DOHH2 (cell line): Measurements from ENCODE around the gene CLEC10A.
A peak's percentile ranks its signal among the peaks of the same experiment; 100 is the strongest.
"Not testable (repeated sequence)": the region's sequence is repeated elsewhere in the genome, so short reads cannot be mapped to it uniquely, and the experiment has no call there.

Experiments used
- H3F3A ChIP-seq: fragments of 200-600 bp; sonication (generic), shearing (Covaris generic); 2 replicates; pipeline ENCODE4 v1.6.0; 2016; ENCODE audit warnings: antibody characterized with exemption, mild to moderate bottlenecking; ENCODE audit not compliant: control insufficient read depth, insufficient read depth
- H3K27ac ChIP-seq: fragments of 200-600 bp; sonication (generic); 2 replicates; pipeline ENCODE4 v1.5.1; 2014; ENCODE audit warnings: low read depth, mild to moderate bottlenecking, low read length, moderate library complexity
- H3K27me3 ChIP-seq: fragments of 200-600 bp; sonication (generic); 2 replicates; pipeline ENCODE4 v1.6.1; 2014; ENCODE audit warnings: mild to moderate bottlenecking, low read length, mixed read lengths; ENCODE audit not compliant: control insufficient read depth
- H3K36me3 ChIP-seq: fragments of 200-600 bp; sonication (generic); 2 replicates; pipeline ENCODE4 v1.6.1; 2014; ENCODE audit warnings: mild to moderate bottlenecking, low read length, moderate library complexity, mixed read lengths; ENCODE audit not compliant: control insufficient read depth
- H3K4me1 ChIP-seq: fragments of 200-600 bp; sonication (generic); 2 replicates; pipeline ENCODE4 v1.6.1; 2014; ENCODE audit warnings: mild to moderate bottlenecking, low read length, mixed read lengths; ENCODE audit not compliant: control insufficient read depth
- H3K4me2 ChIP-seq: fragments of 200-600 bp; sonication (generic); 2 replicates; pipeline ENCODE4 v1.6.0; 2014; ENCODE audit warnings: mild to moderate bottlenecking, low read length, moderate library complexity
- H3K4me3 ChIP-seq: fragments of 200-600 bp; sonication (generic); 2 replicates; pipeline ENCODE4 v1.5.1; 2014; ENCODE audit warnings: mild to moderate bottlenecking, low read length, mixed read lengths
- H3K79me2 ChIP-seq: fragments of 200-600 bp; sonication (generic); 2 replicates; pipeline ENCODE4 v1.6.1; 2014; ENCODE audit warnings: mild to moderate bottlenecking, low read length, mixed read lengths; ENCODE audit not compliant: control insufficient read depth
- H3K9me2 ChIP-seq: fragments of 200-600 bp; sonication (generic); replicated peaks from 2 replicates; pipeline ENCODE4 v1.6.1; 2014; ENCODE audit warnings: mild to moderate bottlenecking, low read length, mixed read lengths; ENCODE audit not compliant: control insufficient read depth
- H3K9me3 ChIP-seq: fragments of 200-600 bp; sonication (generic); 2 replicates; pipeline ENCODE4 v1.6.1; 2014; ENCODE audit warnings: antibody characterized with exemption, low read length, mixed read lengths; ENCODE audit not compliant: control insufficient read depth, insufficient read depth
- H4K20me1 ChIP-seq: fragments of 200-600 bp; sonication (generic); 2 replicates; pipeline ENCODE4 v1.6.0; 2014; ENCODE audit warnings: low read depth, mild to moderate bottlenecking, antibody characterized with exemption, low read length, moderate library complexity; ENCODE audit not compliant: control insufficient read depth, insufficient read depth
- CTCF ChIP-seq: fragments of 200-600 bp; sonication (generic); IDR thresholded peaks from one replicate; pipeline ENCODE4 v1.5.1; 2014; ENCODE audit warnings: antibody characterized with exemption, mild to moderate bottlenecking, low read depth, low read length; ENCODE audit not compliant: poor library complexity, severe bottlenecking
- EZH2phosphoT487 ChIP-seq: fragments of 200-600 bp; sonication (generic); IDR thresholded peaks from 2 replicates; pipeline ENCODE4 v1.6.1; 2017; ENCODE audit warnings: borderline replicate concordance, mild to moderate bottlenecking, antibody characterized with exemption, low read length, moderate library complexity, mixed read lengths

CLEC10A gene

DNA sequence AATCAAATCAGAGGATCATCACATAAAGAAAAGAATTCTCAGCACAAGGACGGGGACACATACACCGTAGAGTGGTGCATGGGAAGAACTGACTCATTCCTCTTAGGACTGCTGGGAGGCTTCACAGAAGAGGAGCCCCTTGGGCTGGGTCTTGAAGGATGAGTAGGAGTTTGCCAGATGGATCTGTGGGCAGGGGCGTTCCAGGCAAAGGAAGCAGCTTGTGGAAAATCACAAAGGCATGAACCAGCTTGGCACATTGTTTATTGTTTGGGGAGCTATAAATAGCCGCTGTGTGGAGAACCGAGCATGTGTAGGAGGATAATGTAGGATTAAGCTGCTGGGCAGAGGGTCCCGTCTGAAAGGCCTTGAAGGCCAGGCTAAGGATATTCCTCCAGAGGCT is 31.1 kb downstream of the CLEC10A start:
- Histone ChIP-seq H3K4me2 (no peak overlapping the region), H3K9me3 (no peaks in the 10 kb centered on the region), H3K79me2 (no peaks in the 10 kb centered on the region), H4K20me1 (no peaks in the 10 kb centered on the region), H3K4me1 (peaks cover 18% of the 10 kb centered on the region), H3K9me2 (no peaks in the 10 kb centered on the region), H3K27me3 (peaks cover 16% of the 10 kb centered on the region), H3K27ac (no peak overlapping the region), H3K36me3 (no peaks in the 10 kb centered on the region), H3F3A (peaks cover 3% of the 10 kb centered on the region; the same call in 1 of the 2 replicates), H3K4me3 (no peak overlapping the region)
- TF ChIP-seq EZH2phosphoT487 (no peak), CTCF (no peak)

DNA sequence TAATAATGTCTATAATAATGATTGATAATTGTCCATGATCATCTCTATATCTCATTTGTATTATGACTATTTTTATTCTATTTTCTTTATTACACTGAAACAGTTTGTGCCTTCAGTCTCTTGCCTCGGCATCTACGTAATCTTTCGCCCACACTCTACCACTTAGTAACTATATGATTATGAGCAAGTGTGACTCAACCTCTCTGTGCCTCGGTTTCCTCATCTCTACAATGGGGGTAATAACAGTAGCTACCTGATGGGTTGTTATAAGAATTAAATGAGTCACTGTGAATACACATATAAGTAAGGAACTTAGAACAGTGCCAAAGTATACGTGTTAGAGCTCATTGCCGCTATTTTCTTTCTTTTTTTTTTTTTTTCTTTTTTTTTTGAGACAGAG is 32.5 kb downstream of the CLEC10A start:
- Histone ChIP-seq H3K79me2 (no peaks in the 10 kb centered on the region), H4K20me1 (no peaks in the 10 kb centered on the region), H3K4me1 (peaks cover 32% of the 10 kb centered on the region), H3K36me3 (no peaks in the 10 kb centered on the region), H3K9me2 (no peaks in the 10 kb centered on the region), H3K4me2 (no peak overlapping the region), H3K27me3 (peaks cover 28% of the 10 kb centered on the region), H3F3A (peaks cover 3% of the 10 kb centered on the region; the same call in 1 of the 2 replicates), H3K9me3 (no peaks in the 10 kb centered on the region), H3K4me3 (no peak overlapping the region), H3K27ac (no peak overlapping the region)
- TF ChIP-seq EZH2phosphoT487 = no peak
- TF ChIP-seq CTCF = no peak

DNA sequence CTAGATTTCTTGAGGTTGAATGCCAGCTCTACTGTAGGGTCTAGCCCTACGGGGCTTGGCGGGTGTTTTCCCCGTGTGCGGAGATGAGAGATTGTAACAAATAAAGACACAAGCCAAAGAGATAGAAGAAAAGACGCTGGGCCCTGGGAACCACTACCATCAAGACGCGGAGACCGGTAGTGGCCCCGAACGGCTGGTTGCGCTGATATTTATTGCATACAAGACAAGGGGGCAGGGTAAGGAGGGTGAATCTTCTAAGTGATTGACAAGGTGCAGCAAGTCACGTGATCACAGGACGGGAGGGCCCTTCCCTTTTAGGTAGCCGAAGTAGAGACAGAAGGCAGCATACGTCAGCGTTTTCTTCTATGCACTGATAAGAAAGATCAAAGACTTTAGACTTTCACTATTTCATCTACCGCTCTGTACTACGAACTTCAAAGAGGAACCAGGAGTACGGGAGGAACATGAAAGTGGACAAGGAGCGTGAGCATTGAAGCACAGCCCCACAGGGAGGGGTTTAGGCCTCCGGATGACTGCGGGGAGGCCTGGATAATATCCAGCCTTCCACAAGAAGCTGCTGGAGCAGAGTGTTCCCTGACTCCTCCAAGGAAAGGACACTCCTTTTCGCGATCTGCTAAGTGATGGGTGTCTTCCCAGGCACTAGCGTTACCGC is 33.2 kb downstream of the CLEC10A start:
- not testable (repeated sequence) for H3K9me2 ChIP-seq, H4K20me1 ChIP-seq, H3K9me3 ChIP-seq, H3F3A ChIP-seq, H3K27ac ChIP-seq, H3K79me2 ChIP-seq, H3K36me3 ChIP-seq
- H3K4me2 ChIP-seq = peak overlapping the region; percentile 84
- peak overlapping the region; percentile 67 for H3K4me3 ChIP-seq
- H3K4me1 ChIP-seq = peaks cover 33% of the 10 kb centered on the region
- H3K27me3 ChIP-seq = peaks cover 28% of the 10 kb centered on the region

DNA sequence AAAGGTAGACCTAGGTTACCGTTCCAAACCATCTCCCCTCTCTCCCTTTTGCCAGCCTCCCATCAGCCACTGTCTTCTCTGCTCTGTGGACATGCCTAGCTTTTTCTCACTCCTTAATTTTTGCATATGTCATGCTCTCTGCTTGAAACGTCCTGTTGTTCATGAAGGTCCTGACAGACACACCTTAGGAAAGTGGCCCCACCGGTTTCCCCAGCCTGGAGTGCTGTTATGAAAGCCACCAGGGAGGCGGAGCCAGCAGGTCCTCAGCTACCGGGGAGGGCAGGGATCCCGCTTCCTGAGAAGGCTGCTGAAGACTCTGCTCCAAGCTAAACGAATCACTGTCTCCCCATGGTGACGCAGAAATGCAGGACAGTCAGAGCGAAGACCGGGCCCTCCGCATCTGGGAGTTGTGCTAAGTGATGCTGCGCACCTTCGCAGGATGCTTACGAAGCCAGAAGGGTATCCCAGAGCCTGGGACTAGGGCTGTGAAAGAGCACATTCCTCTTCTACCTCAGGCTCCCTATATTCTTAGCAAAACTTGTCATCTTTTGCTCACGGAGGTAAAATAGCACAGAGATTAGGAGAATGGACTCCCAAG is 33.8 kb downstream of the CLEC10A start:
- peak overlapping the region; percentile 67 for H3K4me3 ChIP-seq
- no peaks in the 10 kb centered on the region for H3K9me3 ChIP-seq
- H3K27ac ChIP-seq = no peak overlapping the region
- no peaks in the 10 kb centered on the region for H3K79me2 ChIP-seq
- peaks cover 28% of the 10 kb centered on the region for H3K27me3 ChIP-seq
- TF ChIP-seq EZH2phosphoT487 (no peak), CTCF (no peak)
- peaks cover 3% of the 10 kb centered on the region; the same call in 1 of the 2 replicates for H3F3A ChIP-seq
- H4K20me1 ChIP-seq = no peaks in the 10 kb centered on the region
- H3K4me2 ChIP-seq = peak overlapping the region; percentile 84
- H3K36me3 ChIP-seq = no peaks in the 10 kb centered on the region
- H3K9me2 ChIP-seq = no peaks in the 10 kb centered on the region
- H3K4me1 ChIP-seq = peaks cover 33% of the 10 kb centered on the region
